ENCODE data around the gene ZCCHC14.

DNA sequence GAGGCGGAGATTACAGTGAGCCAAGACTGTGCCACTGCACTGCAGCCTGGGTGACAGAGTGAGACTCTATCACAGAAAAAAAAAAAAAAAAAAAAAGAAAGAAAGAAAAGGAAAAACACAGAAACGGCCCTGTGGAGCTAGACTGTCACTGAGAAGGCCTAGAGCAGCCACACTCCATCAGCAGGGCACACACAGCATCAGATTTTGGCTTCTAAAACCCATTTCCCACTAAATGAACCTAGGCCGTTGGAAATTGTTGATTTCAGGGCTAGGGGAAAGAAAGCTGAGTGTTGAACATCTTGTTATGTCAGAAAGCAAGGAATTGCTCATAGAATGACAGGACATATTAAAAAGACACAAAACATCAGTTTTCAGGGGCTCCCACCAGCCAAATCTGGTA is 48.9 kb downstream of the ZCCHC14 start:
- TF ChIP-seq CTCF (IDR thresholded peaks at IDR 0.05) = no peak
- TF ChIP-seq POLR2A (IDR thresholded peaks at IDR 0.05) = no peak

Data from esophagus squamous epithelium (tissue), 4 donors.